WTC11 (cell line): ENCODE results near the gene PGAP2. TPM values are rescaled to one million over a fixed set of nuclear protein-coding genes. Genes with fewer than 3 reads are reported as not detected.

Source experiments
- ATAC-seq: fragments of 200-7000 bp; cut with Tn5 transposase; 2 replicates; pipeline ENCODE4 v1.10.0; 2021; ENCODE audit warnings: mild to moderate bottlenecking, moderate library complexity
- CTCF ChIA-PET: fragments of 300-600 bp; sonication (Branson Sonifier 250); formaldehyde crosslinking; loops from one replicate; lab custom pipeline; 2021; ENCODE audit warnings: antibody characterized with exemption; lab: Charles Lee
- POLR2A ChIA-PET: fragments of 350-600 bp; sonication (Branson Sonifier 250); formaldehyde crosslinking; loops from one replicate; lab custom pipeline; 2021; ENCODE audit warnings: antibody characterized with exemption; lab: Charles Lee
- DNase-seq: peaks from one replicate; pipeline ENCODE4 v3.0.0; 2021; ENCODE audit warnings: low spot score
- H3K27ac Mint-ChIP-seq: 2 replicates; pipeline ENCODE4 v1.8.0; 2021; ENCODE audit warnings: mixed read lengths
- H3K27me3 Mint-ChIP-seq: 2 replicates; pipeline ENCODE4 v1.8.0; 2021; ENCODE audit warnings: low read depth, mild to moderate bottlenecking, moderate library complexity, mixed read lengths
- H3K36me3 Mint-ChIP-seq: 2 replicates; pipeline ENCODE4 v1.8.0; 2021; ENCODE audit warnings: mixed read lengths
- H3K4me1 Mint-ChIP-seq: 2 replicates; pipeline ENCODE4 v1.8.0; 2022; ENCODE audit warnings: mixed read lengths
- H3K4me3 Mint-ChIP-seq: 2 replicates; pipeline ENCODE4 v1.8.0; 2021; ENCODE audit warnings: mild to moderate bottlenecking, moderate library complexity, mixed read lengths
- H3K9me3 Mint-ChIP-seq: 2 replicates; pipeline ENCODE4 v1.8.0; 2021; ENCODE audit warnings: mixed read lengths
- ATF1 ChIP-seq: sonication (generic); formaldehyde crosslinking; IDR thresholded peaks from 2 replicates; pipeline ENCODE4 v1.8.1; 2023; ENCODE audit warnings: mild to moderate bottlenecking, moderate library complexity, missing genetic modification reagents
- GABPB1 ChIP-seq: sonication (generic); formaldehyde crosslinking; IDR thresholded peaks from 2 replicates; pipeline ENCODE4 v1.8.1; 2023; ENCODE audit warnings: mild to moderate bottlenecking, missing genetic modification reagents
- JUN ChIP-seq: sonication (generic); formaldehyde crosslinking; IDR thresholded peaks from 2 replicates; pipeline ENCODE4 v1.8.0; 2023; ENCODE audit warnings: mild to moderate bottlenecking, missing genetic modification reagents
- KAT7 ChIP-seq: sonication (generic); formaldehyde crosslinking; IDR thresholded peaks from 2 replicates; pipeline ENCODE4 v1.8.1; 2023; ENCODE audit warnings: missing genetic modification reagents, mild to moderate bottlenecking, borderline replicate concordance
- MXD4 ChIP-seq: fragments of 250-450 bp; sonication (Bioruptor Pico); IDR thresholded peaks from 2 replicates; pipeline ENCODE4 v1.8.0; 2021; ENCODE audit warnings: mild to moderate bottlenecking, moderate library complexity, borderline replicate concordance
- NR1H2 ChIP-seq: sonication (generic); formaldehyde crosslinking; IDR thresholded peaks from 2 replicates; pipeline ENCODE4 v1.9.0; 2021; ENCODE audit warnings: mild to moderate bottlenecking, moderate library complexity, missing genetic modification reagents
- RELA ChIP-seq: sonication (generic); formaldehyde crosslinking; IDR thresholded peaks from 2 replicates; pipeline ENCODE4 v1.8.1; 2022; ENCODE audit warnings: missing genetic modification reagents, mild to moderate bottlenecking, borderline replicate concordance
- ZNF416 ChIP-seq: fragments of 250-450 bp; sonication (Bioruptor Pico); IDR thresholded peaks from 2 replicates; pipeline ENCODE4 v1.9.0; 2021; ENCODE audit warnings: mild to moderate bottlenecking, inconsistent platforms
- ZNF671 ChIP-seq: fragments of 250-450 bp; sonication (Bioruptor Pico); IDR thresholded peaks from 2 replicates; pipeline ENCODE4 v1.8.0; 2021; ENCODE audit warnings: mild to moderate bottlenecking
- total RNA-seq: library from RNA; stranded (reverse); gene quantifications from 3 replicates; pipeline ENCODE4 v1.2.3, GENCODE V29; 2021
- TF ChIP-seq, protein P1 (sequence below): sonication (generic); formaldehyde crosslinking; IDR thresholded peaks from 2 replicates; pipeline ENCODE4 v1.8.1; 2023; ENCODE audit warnings: mild to moderate bottlenecking, moderate library complexity, missing genetic modification reagents
- TF ChIP-seq, protein P2 (sequence below): sonication (generic); formaldehyde crosslinking; IDR thresholded peaks from 2 replicates; pipeline ENCODE4 v1.8.0; 2022; ENCODE audit warnings: mild to moderate bottlenecking, missing genetic modification reagents
- TF ChIP-seq, protein P3 (sequence below): fragments of 250-450 bp; sonication (Bioruptor Pico); IDR thresholded peaks from 2 replicates; pipeline ENCODE4 v1.9.0; 2021; ENCODE audit warnings: moderate library complexity, mild to moderate bottlenecking, inconsistent platforms, borderline replicate concordance
- TF ChIP-seq, protein P4 (sequence below): fragments of 250-450 bp; sonication (Bioruptor Pico); conservative IDR thresholded peaks from 2 replicates; pipeline ENCODE4 v1.9.0; 2021; ENCODE audit warnings: mild to moderate bottlenecking
- TF ChIP-seq, protein P5 (sequence below): sonication (generic); formaldehyde crosslinking; IDR thresholded peaks from 2 replicates; pipeline ENCODE4 v1.8.0; 2023; ENCODE audit warnings: missing genetic modification reagents, mild to moderate bottlenecking, borderline replicate concordance
- TF ChIP-seq, protein P6 (sequence below): sonication (generic); formaldehyde crosslinking; IDR thresholded peaks from 2 replicates; pipeline ENCODE4 v1.8.1; 2022; ENCODE audit warnings: low read depth, missing genetic modification reagents, borderline replicate concordance
- TF ChIP-seq, protein P7 (sequence below): sonication (generic); formaldehyde crosslinking; IDR thresholded peaks from 2 replicates; pipeline ENCODE4 v1.8.1; 2023; ENCODE audit warnings: mild to moderate bottlenecking, missing genetic modification reagents

The PGAP2 gene
- total RNA-seq, 1 experiment from 2014 or later, result 43.0 TPM

DNA sequence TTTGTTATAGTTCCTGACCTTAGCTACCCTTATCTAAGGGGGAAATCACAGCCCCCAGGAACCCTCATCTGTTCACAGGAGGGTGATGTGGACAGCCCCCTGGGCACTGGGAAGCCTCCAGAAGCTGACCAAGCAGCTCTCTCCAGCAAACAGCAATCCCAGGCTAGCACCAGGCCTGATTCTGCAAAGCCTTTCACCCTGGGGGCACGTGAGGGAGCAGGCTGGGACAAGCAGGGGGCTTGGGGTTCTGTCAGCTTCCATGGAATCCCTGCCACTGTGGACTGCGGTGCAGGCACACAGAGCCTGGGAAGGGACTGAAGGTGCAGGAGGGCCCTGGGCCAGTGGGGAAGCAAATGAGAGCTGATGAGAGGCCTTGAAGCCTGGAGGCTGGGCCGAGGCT, 2.1 kb downstream of the PGAP2 start:
- no peaks in the 10 kb centered on the region for H3K36me3 Mint-ChIP-seq
- DNase-seq, result no peak
- POLR2A ChIA-PET, result interaction anchor here (0.9 kb wide), 1 partner anchor 15 kb away, joined by 4 read pairs; no protein-coding TSS in a partner anchor
- no peak for TF ChIP-seq RELA (CRISPR knock-in tag)
- no peak for TF ChIP-seq JUN (CRISPR knock-in tag)
- no peak for TF ChIP-seq ATF1 (CRISPR knock-in tag)
- TF ChIP-seq, protein P1, sequence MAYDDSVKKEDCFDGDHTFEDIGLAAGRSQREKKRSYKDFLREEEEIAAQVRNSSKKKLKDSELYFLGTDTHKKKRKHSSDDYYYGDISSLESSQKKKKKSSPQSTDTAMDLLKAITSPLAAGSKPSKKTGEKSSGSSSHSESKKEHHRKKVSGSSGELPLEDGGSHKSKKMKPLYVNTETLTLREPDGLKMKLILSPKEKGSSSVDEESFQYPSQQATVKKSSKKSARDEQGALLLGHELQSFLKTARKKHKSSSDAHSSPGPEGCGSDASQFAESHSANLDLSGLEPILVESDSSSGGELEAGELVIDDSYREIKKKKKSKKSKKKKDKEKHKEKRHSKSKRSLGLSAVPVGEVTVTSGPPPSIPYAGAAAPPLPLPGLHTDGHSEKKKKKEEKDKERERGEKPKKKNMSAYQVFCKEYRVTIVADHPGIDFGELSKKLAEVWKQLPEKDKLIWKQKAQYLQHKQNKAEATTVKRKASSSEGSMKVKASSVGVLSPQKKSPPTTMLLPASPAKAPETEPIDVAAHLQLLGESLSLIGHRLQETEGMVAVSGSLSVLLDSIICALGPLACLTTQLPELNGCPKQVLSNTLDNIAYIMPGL (CRISPR knock-in tag), result no peak
- TF ChIP-seq, protein P2, sequence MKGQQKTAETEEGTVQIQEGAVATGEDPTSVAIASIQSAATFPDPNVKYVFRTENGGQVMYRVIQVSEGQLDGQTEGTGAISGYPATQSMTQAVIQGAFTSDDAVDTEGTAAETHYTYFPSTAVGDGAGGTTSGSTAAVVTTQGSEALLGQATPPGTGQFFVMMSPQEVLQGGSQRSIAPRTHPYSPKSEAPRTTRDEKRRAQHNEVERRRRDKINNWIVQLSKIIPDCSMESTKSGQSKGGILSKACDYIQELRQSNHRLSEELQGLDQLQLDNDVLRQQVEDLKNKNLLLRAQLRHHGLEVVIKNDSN (CRISPR knock-in tag), result no peak
- TF ChIP-seq GABPB1 (CRISPR knock-in tag), result no peak
- TF ChIP-seq KAT7 (CRISPR knock-in tag), result no peak
- TF ChIP-seq, protein P3, sequence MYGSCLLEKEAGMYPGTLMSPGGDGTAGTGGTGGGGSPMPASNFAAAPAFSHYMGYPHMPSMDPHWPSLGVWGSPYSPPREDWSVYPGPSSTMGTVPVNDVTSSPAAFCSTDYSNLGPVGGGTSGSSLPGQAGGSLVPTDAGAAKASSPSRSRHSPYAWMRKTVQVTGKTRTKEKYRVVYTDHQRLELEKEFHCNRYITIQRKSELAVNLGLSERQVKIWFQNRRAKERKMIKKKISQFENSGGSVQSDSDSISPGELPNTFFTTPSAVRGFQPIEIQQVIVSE, result no peak
- TF ChIP-seq, protein P4, sequence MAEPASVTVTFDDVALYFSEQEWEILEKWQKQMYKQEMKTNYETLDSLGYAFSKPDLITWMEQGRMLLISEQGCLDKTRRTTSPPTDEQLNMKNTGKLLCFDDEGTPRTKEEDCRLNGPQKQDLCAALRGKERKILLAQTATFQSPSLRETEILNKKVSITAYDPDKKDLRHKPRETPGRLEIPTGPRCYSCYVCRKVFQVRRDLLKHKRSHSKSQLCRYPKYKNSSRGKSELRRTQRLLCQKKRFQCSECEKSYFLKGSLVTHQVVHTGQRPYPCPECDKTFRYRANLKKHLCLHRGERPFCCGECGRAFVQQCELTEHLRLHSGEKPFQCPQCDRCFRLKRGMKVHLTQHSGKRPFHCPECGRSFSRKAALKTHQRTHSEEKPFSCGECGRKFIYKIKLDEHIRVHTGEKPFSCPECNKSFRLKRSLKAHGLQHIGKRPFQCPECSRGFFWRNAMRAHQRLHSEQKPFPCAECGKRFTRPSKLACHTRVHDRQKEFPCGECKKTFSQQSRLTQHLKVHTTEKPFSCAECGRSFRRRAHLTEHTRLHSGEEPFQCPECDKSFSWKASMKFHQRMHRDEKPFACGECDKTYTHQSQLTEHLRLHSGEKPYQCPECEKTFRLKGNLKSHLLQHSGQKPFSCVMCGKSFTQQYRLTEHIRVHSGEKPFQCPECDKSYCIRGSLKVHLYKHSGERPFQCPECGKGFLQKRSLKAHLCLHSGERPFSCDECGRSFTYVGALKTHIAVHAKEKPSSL (CRISPR knock-in tag), result no peak
- TF ChIP-seq, protein P5, sequence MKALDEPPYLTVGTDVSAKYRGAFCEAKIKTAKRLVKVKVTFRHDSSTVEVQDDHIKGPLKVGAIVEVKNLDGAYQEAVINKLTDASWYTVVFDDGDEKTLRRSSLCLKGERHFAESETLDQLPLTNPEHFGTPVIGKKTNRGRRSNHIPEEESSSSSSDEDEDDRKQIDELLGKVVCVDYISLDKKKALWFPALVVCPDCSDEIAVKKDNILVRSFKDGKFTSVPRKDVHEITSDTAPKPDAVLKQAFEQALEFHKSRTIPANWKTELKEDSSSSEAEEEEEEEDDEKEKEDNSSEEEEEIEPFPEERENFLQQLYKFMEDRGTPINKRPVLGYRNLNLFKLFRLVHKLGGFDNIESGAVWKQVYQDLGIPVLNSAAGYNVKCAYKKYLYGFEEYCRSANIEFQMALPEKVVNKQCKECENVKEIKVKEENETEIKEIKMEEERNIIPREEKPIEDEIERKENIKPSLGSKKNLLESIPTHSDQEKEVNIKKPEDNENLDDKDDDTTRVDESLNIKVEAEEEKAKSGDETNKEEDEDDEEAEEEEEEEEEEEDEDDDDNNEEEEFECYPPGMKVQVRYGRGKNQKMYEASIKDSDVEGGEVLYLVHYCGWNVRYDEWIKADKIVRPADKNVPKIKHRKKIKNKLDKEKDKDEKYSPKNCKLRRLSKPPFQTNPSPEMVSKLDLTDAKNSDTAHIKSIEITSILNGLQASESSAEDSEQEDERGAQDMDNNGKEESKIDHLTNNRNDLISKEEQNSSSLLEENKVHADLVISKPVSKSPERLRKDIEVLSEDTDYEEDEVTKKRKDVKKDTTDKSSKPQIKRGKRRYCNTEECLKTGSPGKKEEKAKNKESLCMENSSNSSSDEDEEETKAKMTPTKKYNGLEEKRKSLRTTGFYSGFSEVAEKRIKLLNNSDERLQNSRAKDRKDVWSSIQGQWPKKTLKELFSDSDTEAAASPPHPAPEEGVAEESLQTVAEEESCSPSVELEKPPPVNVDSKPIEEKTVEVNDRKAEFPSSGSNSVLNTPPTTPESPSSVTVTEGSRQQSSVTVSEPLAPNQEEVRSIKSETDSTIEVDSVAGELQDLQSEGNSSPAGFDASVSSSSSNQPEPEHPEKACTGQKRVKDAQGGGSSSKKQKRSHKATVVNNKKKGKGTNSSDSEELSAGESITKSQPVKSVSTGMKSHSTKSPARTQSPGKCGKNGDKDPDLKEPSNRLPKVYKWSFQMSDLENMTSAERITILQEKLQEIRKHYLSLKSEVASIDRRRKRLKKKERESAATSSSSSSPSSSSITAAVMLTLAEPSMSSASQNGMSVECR (CRISPR knock-in tag), result no peak
- TF ChIP-seq ZNF671 (CRISPR knock-in tag), result no peak
- TF ChIP-seq, protein P6, sequence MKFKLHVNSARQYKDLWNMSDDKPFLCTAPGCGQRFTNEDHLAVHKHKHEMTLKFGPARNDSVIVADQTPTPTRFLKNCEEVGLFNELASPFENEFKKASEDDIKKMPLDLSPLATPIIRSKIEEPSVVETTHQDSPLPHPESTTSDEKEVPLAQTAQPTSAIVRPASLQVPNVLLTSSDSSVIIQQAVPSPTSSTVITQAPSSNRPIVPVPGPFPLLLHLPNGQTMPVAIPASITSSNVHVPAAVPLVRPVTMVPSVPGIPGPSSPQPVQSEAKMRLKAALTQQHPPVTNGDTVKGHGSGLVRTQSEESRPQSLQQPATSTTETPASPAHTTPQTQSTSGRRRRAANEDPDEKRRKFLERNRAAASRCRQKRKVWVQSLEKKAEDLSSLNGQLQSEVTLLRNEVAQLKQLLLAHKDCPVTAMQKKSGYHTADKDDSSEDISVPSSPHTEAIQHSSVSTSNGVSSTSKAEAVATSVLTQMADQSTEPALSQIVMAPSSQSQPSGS (CRISPR knock-in tag), result no peak
- TF ChIP-seq ZNF416, result no peak
- TF ChIP-seq MXD4 (CRISPR knock-in tag), result no peak
- no peak for TF ChIP-seq NR1H2 (CRISPR knock-in tag)
- TF ChIP-seq, protein P7, sequence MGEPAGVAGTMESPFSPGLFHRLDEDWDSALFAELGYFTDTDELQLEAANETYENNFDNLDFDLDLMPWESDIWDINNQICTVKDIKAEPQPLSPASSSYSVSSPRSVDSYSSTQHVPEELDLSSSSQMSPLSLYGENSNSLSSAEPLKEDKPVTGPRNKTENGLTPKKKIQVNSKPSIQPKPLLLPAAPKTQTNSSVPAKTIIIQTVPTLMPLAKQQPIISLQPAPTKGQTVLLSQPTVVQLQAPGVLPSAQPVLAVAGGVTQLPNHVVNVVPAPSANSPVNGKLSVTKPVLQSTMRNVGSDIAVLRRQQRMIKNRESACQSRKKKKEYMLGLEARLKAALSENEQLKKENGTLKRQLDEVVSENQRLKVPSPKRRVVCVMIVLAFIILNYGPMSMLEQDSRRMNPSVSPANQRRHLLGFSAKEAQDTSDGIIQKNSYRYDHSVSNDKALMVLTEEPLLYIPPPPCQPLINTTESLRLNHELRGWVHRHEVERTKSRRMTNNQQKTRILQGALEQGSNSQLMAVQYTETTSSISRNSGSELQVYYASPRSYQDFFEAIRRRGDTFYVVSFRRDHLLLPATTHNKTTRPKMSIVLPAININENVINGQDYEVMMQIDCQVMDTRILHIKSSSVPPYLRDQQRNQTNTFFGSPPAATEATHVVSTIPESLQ, result no peak
- TF ChIP-seq, all 79 proteins: peak for 0
- Mint-ChIP-seq H3K4me1 (peaks cover 11% of the 10 kb centered on the region), H3K27ac (no peak overlapping the region), H3K27me3 (no peaks in the 10 kb centered on the region; the same call in 1 of the 2 replicates), H3K4me3 (no peak overlapping the region), H3K9me3 (no peaks in the 10 kb centered on the region)
- ATAC-seq, result no peak
- CTCF ChIA-PET, result interaction anchor here (1.1 to 3.7 kb wide), 5 partner anchors 15 to 262 kb away, joined by 3 to 31 read pairs (median 4); partner anchors contain the start of genes RHOG and STIM1
